ENCODE data around the gene MAPK1.
"Not testable (repeated sequence)": the region's sequence is repeated elsewhere in the genome, so short reads cannot be mapped to it uniquely, and the experiment has no call there.

Gene MAPK1

DNA sequence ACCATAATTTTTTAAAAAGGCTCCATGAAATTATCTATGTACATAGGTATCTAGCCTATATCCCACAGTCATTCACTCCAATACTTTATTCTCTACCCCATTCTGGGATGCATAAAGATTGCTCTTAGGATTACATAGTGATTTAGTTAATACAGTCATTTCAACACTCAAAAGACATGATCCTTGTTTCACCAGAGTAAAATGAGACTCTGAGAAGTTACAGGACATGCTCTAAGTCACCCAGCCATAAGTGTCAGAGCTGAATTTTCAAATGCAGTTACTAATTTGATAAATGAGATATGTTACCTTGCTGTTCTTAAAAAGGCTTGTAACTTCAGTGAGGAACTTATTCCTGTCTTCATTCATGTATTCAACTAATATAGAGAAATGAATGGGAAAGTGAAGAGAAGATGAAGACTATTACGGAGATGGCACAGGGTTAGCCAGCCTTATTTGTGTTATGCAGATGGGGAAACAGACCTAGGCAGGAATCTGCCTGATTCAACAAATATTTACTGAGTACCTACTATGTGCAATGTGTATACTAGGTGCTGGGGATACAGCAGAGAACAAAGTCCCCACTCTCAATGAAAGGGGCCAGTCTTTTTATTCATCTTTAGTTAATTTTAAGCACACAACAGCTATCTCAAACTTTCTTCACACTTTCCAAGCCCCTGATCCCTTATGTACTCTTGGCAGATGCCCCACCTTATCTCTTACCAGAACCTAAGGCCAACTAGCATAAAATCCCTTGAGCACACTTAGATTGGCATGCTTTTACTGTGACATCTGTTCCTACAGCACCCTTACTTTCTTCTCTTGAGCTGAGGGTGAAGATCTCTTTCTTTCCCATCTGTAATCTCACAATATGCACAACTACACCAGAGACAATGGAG lies 21.6 kb downstream of the MAPK1 start:
- DNase-seq = no peak

DNA sequence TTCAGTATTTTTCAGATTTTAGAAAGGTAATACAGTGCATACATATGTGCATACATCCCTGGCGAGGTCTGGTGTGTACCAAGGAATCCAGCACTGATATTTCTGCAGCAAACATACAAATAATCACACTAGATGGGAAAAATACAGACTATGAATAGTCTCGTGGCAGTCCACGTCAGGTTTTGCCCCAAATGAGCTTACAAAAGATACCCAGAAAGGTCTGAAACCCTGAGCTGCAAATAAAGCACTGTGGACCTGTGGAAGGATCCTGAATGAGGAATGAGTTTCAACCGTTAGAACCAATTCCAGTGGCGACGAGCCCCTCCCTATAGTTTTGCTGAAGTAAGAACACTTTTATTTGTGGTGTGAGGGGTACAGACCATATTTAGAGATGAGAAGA lies 24.5 kb downstream of the MAPK1 start:
- no peak for DNase-seq

DNA sequence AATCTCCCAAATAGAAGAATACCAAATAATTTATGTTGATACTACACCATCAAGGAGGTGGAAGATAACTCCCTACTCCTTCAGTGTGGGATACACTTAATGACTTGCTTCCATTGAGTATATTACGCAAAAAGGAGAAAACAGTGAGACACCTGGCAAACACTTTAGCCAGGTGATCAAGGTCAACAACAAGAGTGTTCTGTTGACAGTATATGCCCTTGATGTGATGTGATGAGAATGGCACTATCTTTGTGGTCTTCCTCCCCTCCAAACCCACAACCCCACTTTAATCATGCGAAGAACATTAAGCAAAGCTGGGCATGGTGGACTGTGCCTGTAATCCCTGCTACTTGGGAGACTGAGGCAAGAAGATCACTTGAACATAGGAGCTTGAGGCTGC lies 26.0 kb downstream of the MAPK1 start:
- no peak for DNase-seq

- DNase-seq = no peak
These were observed 27.1 kb downstream of the MAPK1 start for GRCh38 chr22:21840236-21840823.

- no peak for DNase-seq
These were observed 27.7 kb downstream of the MAPK1 start for GRCh38 chr22:21839765-21840140.

GRCh38 chr22:21839104-21839764 lies 28.2 kb downstream of the MAPK1 start:
- DNase-seq = not testable (repeated sequence)

DNA sequence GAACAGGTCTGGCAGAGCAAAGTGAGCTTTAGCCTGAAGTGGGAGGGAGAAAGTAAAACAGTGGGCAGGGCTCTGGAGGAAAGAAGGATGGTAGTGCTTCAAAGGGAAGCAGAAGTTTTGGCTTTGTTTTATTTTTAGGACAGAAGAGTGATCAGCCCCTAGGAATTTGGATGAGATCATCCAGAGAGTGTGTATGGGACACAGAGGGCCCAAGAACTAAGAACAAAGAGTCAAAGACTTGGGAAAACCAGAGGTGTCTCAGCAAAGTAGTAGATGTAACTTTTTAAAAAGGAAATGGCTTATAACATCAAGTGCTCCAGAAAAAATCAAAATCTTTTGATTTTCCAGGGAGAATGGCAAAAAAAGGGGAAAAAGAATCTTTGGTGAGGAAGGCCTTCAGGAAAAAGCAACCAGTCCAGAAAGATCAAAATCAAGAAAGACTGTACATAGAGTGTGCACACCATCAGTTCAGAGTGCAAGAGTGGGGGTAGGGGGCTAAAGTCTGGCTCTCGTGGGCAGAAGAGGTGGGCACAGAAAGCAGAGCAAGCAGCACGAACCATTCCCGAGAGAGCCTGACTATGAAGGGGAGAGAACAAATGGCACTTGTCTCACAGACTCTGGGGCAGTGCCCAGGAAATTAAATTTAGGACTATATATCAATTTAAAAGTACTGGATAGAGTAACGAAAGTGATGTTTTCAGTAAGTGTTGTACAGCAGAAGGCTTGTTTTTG lies 30.0 kb downstream of the MAPK1 start:
- DNase-seq = peak; percentile 36

GRCh38 chr22:21836486-21836885 lies 31.0 kb downstream of the MAPK1 start:
- DNase-seq = not testable (repeated sequence)

DNA sequence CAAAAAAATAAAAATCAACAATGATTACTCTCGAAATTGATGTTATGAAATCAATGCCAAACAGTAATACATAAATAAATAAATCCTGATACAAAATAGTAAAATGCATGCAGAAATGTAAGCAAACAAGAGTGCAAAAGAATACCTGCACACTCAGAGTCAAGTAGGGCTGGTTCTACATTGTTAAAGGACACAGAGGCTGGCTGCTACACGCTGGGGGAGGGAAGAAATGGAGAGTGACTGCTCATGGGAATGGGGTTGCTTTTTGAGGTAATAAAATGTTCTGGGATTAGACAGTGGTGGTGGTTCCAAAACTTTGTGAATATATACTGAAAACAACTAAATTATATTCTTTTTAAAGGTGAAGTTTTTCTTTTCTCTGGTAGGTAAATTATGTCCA lies 32.1 kb downstream of the MAPK1 start:
- DNase-seq = no peak

GRCh38 chr22:21834869-21835268 lies 32.6 kb downstream of the MAPK1 start:
- DNase-seq = no peak

- DNase-seq = no peak
These were observed 34.9 kb downstream of the MAPK1 start for GRCh38 chr22:21832291-21833290.

DNA sequence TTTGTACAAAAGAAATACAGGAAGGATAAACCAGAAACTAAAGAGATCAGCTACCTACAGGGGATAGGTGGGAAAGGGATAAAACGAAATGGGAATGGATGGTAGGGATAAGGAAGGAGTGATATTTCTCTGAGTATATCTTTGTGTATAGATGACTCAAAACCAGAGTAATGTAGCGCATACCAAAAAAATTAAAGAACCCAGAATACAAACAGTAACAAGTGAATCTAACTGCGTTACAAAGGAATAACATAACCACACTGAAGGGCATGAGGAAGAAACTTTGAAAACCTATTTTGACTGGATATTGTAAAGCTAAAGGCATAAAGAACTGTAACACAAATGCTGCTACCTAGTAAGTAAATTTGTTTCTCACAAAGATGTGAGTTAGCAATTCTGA lies 37.9 kb downstream of the MAPK1 start:
- DNase-seq = no peak

GRCh38 chr22:21828268-21828638 lies 39.2 kb downstream of the MAPK1 start:
- no peak for DNase-seq

DNA sequence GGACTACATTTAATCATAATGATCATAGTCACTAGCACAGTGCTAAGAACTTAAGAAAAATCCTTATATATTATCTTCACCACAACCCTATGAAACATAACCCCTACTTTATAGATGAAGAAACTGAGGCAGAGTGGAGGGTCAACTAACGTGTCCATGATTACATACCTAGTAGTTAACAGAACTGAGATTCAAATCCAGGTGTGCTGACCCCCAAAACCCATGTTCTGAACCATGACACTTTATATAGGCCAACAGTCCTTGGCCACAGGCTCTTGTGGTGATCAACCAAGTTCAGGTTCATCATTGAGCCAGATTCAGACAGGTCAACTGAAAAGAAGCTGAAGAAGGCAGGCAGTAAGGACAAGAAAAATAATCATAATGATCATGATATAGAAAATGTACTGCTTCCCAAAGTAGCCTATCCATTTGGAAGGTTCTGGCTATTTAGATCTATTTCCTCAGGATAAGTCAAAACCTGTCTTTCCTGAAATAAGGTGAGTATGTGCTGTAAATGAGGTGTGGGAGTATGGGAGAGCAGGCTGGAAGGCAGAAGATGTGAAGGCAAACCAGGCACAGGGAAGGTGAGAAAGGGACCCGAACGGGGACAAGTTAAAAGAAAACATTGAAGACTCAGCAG lies 39.7 kb downstream of the MAPK1 start:
- no peak for DNase-seq

DNA sequence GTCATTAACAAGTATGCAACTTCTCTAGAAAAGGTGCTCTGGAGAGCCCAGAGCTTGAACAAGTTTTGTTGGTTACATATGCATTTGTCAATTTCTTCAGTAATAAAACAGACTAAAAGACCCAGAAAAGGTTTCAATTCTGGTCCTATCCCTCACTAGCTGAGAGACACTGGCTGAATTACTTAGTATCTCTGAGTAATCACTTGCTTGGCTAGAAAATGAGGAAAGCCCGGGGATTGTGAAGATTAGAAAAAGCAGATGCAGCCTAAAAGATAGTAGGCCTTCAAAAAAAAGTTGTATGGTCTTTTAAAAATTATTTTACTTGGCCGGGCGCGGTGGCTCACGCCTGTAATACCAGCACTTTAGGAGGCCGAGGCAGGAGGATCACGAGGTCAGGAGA lies 41.2 kb downstream of the MAPK1 start:
- DNase-seq = no peak

DNA sequence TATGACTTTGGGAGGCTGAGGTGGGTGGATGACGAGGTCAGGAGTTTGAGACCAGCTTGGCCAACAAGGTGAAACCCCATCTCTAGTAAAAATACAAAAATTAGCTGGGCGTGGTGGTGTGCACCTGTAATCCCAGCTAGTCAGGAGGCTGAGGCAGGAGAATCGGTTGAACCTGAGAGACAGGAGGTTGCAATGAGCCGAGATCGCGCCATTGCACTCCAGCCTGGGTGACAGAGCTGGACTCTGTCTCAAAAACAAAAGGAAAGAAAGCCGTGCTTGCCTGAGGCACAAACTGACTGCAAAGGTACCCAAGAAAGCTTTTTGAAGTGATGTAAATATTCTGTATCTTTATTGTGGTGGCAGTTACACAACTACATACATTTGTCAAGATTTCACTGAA lies 42.5 kb downstream of the MAPK1 start:
- not testable (repeated sequence) for DNase-seq

GRCh38 chr22:21824445-21824912 lies 43.0 kb downstream of the MAPK1 start:
- DNase-seq = no peak

DNA sequence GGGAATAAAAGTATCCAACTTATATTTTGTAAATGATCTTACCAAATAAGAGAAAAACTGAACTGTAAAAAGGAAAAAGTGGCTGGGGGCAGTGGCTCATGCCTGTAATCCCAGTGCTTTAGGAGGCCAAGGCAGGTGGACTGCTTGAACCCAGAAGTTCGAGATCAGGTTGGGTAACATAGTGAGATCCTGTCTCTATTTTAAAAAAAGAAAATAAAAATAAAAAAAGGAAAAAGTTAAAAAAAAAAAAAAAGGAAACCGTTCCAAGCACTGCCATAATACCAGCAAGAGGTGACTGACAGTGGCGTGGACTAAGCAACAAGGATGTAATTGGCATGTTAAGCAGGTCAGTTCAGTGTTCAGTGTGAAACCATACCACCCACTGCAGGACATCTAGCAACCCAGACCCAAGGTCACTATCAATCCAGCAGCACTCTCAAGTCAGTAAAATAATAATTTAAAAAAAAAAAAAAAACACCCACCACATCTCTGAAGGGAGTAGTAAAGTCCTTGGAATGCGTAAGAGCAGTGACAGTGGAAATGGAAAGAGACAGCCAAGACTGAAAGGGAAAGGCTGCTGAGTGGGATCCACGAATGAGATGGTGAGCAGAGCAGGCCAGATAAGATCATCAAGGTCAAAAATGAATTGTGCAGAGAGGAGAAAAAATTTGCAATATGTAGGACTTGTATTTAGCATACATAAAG lies 43.6 kb downstream of the MAPK1 start:
- DNase-seq = no peak

DNA sequence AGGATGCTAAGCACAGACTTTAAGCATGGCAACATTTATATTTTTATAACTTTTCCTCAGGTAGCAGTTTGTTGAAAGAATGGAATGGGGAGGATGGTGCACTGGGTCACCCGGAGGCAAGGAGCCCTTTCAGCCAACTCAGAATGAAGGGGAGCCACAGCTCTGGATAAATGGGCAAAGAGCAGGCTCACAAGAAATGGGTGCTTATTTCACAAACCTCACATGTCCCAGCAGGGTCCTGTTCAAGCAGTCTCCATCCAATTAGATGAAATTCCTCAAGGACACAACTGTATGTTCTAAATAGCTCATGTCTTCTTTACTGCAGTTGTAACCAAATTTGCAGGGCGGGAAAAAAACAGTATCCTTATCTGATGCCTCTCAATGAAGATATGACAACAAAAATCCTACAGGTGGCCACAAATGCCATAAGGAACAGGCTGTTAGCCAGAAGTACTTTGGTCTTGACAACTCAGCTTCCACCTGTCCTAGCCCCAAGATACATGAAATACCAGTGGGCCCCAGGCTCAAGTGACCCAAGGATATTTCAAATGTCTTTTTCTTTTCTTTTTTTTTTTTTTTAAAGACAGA lies 48.2 kb downstream of the MAPK1 start:
- no peak for DNase-seq

DNA sequence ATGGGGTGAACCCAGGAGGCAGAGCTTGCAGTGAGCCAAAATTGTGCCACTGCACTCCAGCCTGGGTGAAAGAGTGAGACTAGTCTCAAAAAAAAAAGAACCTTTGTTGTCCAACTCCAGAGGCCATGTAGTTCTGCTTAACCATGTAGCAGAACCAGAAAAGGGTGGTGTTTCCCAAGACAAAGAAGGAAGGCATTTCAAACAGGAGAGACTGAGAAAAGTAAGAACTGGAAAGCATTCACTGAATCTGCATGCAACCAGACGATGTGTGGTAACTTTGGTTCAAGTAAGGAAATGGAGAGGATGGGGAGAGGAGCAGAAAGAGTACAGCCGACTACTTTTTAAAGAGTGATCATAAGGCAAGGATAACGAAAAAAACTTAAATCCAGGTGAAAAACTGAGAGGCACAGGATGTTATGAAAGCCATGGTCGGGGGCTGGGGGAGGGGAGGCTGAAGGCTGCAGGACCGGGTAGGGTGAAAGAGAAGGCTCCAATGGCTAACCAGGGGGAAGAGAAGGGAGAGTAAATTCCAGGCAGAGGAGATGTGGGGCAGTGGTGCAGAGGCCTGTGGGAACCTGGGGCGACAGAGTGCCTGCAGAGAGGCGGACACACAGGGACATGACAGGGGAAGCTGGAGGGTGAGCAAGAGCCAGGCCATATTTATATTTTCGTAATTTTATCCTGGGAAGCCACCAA lies 48.8 kb downstream of the MAPK1 start:
- DNase-seq = no peak

All from amniotic stem cell (primary cell).